Activated CD8-positive, alpha-beta memory T cell treated with anti-CD3 and anti-CD28 coated beads, Interleukin-2, amount 50 U/mL, for 24 hours (primary cell): ENCODE measurements around the gene DEFB129.
"Not testable (repeated sequence)": the region's sequence is repeated elsewhere in the genome, so short reads cannot be mapped to it uniquely, and the experiment has no call there.

Source experiments
- DNase-seq: peaks from one replicate; pipeline ENCODE4 v3.0.0-alpha.2; 2020; ENCODE audit errors: extremely low read depth

The DEFB129 gene

GRCh38 chr20:226958-227357 is at the start of gene DEFB129:
Gene DEFB129, plus strand, starts transcription at chr20:227258. Its CDS starts 31 bp downstream, at chr20:227289.
- no peak for DNase-seq

GRCh38 chr20:184288-184687 is 42.8 kb upstream of the DEFB129 start:
- DNase-seq, result no peak

GRCh38 chr20:187733-188132 is 39.3 kb upstream of the DEFB129 start:
- DNase-seq, result no peak

DNA sequence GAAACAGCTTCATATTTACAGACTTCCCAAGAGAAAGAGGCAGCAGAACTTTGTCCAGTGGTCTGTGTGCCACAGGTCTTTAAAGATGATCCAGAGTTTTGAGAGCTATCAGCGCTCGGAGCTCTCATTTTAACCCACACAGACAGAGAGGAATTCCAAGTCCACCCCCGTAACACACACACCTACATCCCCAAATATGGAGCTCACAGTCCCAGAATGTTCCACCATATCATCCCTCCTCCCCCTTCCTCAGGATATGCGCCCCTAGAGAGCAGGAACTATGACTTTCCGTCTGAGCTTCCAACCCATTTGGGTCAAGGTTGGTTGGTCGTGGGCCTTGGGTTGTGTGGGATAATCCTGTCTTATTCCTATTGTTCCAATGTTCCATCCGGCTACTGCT is 37.4 kb upstream of the DEFB129 start, which contains the start of gene DEFB128:
DEFB128 (minus strand) TSS at position 101 of the 400 bp plus-strand sequence; CDS start at position 13, 88 bp downstream.
- DNase-seq, result no peak

DNA sequence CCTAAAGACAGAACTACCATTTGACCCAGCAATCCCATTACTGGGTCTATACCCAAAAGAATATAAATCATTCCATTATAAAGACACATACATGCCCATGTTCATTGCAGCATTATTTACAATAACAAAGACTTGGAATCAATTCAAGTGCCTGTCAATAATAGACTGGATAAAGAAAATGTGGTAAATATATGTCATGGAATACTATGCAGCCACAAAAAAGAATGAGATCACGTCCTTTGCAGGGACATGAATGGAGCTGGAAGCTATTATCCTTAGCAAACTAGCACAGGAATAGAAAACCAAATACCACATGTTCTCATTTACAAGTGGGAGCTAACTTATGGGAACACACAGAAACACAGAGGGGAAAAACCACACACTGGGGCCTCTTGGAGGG is 28.8 kb upstream of the DEFB129 start:
- no peak for DNase-seq

- no peak for DNase-seq
Observed at GRCh38 chr20:199996-200395, 27.1 kb upstream of the DEFB129 start.

DNA sequence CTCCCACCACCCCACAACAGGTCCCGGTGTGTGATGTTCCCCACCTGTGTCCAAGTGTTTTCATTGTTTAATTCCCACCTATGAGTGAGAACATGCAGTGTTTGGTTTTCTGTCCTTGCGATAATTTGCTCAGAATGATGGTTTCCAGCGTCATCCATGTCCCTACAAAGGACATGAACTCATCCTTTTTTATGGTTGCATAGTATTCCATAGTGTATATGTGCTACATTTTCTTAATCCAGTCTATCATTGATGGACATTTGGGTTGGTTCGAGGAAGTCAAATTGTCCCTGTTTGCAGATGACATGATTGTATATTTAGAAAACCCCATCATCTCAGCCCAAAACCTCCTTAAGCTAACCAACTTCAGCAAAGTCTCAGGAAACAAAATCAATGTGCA is 23.4 kb upstream of the DEFB129 start:
- DNase-seq, result not testable (repeated sequence)

DNA sequence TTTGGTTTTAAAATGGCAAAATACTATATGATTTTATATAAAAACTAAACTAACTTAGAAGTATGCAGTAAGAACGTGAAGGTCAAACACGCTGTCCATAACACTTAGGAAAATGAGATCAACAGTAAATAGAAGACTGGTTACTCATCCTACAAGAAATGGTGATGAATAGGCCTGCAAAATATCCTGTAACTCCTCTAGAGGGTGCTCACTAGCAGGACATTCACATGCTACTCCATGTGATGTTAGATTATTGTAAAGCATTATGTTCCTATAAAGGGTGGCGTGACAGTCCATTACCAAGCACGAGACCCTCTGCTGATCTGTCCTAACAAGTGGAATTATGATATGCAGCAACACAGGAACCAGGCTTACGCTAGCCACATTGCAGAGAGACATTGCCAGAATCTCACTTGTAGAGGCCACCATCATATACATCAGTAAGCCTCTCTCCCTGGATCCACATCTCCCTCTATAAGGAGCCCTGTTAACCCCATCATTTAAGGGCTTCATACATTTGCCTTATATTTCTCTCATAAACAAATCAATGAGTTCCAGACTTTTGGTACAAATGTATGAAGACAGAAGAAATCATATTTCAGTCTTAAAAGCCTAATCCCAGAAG is 18.0 kb upstream of the DEFB129 start:
- DNase-seq, result no peak

DNA sequence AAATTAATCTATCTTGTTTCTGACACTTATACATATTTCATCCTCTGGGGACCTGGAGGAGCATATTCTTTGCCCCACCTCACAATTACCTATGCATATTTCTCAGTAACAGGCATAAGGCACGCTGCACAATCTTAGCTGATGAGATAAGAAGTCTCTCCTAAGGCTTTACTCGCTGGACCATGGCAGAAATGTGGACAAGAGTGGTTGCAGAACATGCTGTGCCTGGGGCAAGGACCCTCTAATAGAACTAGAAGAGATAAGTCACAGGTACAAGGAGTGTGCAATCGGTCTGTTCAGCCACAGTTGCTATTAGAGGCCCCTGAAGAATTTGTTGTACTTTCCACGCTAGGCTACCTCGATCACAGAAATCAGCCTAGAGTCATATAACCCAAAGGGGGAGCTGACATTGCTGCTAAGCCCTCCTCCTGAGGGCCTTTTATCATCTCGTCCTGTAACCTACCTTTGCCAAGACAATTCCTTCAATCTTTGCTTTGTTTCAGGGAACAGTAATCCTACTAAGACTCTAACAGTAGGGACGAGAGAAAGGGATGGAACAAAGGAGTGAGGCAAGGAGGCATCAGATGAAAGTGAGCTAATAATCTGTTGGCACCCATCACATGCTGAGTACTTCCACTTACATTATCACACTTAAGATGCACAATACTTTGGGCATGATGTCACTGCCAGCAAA is 16.1 kb upstream of the DEFB129 start:
- no peak for DNase-seq

- no peak for DNase-seq
Observed at GRCh38 chr20:214383-214782, 12.7 kb upstream of the DEFB129 start.

GRCh38 chr20:215796-216195 is 11.3 kb upstream of the DEFB129 start:
- no peak for DNase-seq

- no peak for DNase-seq
Observed at GRCh38 chr20:217266-217665, 9.8 kb upstream of the DEFB129 start.

DNA sequence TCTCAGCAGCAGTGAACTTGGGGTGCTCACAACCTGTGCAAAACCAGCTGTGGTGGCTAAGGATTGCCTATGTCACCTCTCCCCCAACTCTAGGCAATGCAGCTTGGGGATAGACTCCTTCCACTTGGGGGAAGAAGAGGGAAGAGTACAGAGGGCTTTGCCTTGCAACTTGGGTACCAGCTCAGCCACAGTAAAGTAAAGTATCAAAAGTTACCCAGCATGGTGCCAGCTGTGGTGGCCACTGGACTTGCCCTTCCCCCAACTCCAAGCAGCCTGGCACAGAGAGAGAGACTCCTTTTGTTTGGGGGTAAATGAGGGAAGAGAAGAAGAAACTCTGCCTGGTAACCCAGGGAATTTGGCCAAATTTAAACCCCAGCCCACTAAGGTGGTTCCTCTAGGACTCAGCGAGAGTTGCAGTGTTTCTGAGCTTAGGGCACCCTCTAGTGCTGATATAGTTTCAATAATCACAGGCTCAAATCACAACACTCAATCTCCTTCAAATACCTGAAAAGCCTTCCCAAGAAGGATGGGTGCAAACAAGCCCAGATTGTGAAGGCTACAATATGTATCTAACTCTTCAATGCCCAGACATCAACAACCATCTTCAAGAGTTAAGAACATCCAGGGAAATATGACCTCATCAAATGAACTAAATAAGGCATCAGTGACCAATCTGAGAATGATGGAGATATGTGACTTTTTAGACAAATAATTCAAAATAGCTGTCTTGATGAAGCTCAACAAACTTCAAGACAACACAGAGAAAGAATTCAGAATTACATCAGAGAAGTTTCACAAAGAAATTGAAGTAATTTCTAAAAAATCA is 7.6 kb upstream of the DEFB129 start:
- no peak for DNase-seq

DNA sequence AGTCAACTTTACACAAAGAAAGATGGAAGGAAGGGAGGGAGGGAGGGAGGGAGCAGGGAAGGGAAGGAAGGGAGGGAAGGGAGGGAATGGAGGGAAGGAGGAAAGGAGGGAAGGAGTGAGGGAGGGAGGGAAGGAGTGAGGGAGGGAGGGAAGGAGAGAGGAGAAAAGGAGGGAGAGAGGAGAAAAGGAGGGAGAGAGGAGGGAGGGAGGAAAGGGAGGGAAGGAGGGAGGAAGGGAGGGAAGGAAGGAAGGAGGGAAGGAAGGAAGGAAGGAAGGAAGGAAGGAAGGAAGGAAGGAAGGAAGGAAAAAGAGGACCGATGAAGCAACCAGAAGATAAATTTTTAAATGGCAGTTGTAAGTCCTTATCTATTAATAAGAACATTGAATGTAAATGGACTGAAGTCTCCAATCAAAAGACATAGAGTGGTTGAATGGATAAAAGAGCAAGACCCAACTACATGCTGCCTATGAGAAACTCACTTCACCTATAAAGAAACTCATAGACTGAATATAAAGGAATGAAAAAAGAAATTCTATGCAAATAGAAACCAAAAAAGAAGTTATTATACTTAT is 5.7 kb upstream of the DEFB129 start:
- no peak for DNase-seq

DNA sequence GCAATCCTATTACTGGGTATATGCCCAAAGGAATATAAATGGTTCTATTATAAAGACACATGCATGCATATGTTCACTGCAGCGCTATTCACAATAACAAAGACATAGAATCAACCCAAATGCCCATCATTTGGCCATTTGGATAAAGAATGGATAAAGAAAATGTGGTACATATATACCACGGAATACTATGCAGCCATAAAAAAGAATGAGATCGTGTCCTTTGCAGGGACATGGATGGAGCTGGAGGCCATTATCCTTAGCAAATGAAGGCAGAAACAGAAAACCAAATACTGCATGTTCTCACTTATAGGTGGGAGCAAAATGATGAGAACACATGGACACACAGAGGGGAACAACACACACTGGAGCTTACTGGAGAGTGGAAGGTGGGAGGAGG is 1.2 kb upstream of the DEFB129 start:
- not testable (repeated sequence) for DNase-seq

- DNase-seq, result no peak
Observed at GRCh38 chr20:227439-228105, 514 bp downstream of the DEFB129 start.

- no peak for DNase-seq
Observed at GRCh38 chr20:235891-236290, 8.8 kb downstream of the DEFB129 start.

DNA sequence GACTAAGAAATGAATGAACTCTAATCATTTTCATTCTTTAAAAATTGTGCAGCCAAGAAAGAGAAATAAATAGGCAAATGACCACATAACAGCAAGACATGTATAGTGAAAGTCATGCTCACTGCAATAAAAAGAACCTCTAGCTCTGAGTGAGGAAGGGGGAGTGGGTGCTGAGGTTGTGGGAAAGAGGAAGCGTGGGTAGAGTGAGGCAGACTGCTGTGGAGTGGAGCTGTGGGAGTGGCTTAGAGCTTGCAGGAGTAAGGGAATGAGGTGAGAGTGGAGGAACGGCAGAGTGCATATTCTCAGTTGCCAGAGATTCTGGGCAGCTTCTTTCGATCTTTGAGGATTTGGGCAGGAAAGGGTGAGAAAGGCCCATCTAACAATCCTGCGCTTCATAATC is 10.4 kb downstream of the DEFB129 start:
- no peak for DNase-seq

DNA sequence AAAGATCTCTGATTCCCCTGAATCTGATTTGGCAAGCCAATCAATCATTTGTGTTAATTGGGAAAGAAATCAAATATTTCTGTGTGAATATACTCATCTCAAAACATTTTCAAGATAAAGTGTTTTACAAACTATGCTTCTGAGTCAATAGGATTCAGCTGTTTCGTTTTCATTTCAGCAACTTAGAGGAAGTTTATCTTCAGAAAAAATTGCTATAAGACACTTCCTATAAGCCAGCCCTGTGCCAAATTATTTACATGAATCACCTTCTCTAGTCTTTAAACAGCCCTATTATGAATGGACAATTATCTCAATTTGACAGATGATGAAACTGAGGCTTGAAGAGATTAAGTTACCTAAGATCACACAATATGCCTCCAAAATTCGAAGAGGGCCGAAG is 10.9 kb downstream of the DEFB129 start:
- DNase-seq, result no peak

GRCh38 chr20:242905-243304 is 15.8 kb downstream of the DEFB129 start:
- no peak for DNase-seq

GRCh38 chr20:251354-251753 is 24.3 kb downstream of the DEFB129 start:
- no peak for DNase-seq

- DNase-seq, result no peak
Observed at GRCh38 chr20:252801-253200, 25.7 kb downstream of the DEFB129 start.
